ENCODE results near the gene NRF1.

DNA sequence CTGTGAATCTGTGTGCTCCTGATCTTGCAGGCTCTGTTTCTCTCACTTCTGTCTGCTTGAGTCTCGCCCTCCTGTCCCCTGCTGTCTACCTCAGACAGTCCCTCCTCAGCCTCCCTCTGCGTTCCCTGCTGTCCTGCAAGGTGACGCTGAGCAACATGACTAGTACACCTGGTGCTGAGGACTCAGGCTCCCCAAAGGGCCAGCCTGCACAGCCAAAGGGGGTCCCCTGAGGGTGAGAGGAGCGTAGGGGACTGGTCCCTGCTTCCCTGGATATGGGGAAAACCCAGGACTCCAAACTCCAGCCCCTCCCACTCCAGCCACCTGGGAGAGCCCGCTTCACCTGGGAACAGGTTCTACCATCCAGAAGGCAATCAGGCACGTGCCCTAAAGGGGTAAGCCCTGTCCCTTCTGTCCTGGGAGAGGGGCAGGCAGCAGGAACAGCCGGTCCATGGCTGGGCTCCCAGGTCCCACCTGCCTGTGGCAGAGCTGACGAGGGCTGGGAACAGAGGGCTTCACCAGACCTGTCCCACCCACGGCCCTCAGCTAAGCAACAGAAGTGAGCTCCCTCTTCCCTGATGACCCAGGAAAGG, 184.8 kb downstream of the NRF1 start:
- TF ChIP-seq, protein P1, sequence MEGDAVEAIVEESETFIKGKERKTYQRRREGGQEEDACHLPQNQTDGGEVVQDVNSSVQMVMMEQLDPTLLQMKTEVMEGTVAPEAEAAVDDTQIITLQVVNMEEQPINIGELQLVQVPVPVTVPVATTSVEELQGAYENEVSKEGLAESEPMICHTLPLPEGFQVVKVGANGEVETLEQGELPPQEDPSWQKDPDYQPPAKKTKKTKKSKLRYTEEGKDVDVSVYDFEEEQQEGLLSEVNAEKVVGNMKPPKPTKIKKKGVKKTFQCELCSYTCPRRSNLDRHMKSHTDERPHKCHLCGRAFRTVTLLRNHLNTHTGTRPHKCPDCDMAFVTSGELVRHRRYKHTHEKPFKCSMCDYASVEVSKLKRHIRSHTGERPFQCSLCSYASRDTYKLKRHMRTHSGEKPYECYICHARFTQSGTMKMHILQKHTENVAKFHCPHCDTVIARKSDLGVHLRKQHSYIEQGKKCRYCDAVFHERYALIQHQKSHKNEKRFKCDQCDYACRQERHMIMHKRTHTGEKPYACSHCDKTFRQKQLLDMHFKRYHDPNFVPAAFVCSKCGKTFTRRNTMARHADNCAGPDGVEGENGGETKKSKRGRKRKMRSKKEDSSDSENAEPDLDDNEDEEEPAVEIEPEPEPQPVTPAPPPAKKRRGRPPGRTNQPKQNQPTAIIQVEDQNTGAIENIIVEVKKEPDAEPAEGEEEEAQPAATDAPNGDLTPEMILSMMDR (IDR thresholded peaks at IDR 0.05) = no peak
- no peak for TF ChIP-seq POLR2A (IDR thresholded peaks at IDR 0.05)

Measured in adrenal gland (tissue), 5 donors.